Left hindlimb (tissue), 1 donor: Measurements from ENCODE around the gene WDR88.
"Not testable (repeated sequence)": the region's sequence is repeated elsewhere in the genome, so short reads cannot be mapped to it uniquely, and the experiment has no call there.

Experiments
- DNase-seq: peaks from one replicate; pipeline ENCODE4 v3.0.0-alpha.2; 2018

The WDR88 gene

DNA sequence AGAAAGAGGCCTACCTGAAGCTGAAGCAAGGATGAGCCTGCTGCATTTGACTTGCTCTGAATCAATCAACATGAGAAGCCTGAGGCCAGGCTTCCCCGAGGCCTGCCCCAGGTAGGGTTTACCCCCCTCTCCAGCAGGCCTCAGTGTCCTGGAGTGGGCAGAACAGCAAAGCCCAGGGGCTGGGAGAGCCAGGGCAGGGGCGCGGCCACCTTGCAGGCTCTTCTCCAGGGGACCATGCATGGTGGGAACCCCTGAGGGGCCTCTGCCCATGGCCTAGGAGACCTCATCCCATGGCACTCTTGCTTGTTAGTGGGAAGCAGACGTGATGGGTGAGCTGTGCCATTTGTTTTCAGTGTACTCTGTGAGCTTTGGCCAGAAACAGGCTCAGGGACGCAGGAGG is 42.3 kb downstream of the WDR88 start:
- DNase-seq, result no peak

DNA sequence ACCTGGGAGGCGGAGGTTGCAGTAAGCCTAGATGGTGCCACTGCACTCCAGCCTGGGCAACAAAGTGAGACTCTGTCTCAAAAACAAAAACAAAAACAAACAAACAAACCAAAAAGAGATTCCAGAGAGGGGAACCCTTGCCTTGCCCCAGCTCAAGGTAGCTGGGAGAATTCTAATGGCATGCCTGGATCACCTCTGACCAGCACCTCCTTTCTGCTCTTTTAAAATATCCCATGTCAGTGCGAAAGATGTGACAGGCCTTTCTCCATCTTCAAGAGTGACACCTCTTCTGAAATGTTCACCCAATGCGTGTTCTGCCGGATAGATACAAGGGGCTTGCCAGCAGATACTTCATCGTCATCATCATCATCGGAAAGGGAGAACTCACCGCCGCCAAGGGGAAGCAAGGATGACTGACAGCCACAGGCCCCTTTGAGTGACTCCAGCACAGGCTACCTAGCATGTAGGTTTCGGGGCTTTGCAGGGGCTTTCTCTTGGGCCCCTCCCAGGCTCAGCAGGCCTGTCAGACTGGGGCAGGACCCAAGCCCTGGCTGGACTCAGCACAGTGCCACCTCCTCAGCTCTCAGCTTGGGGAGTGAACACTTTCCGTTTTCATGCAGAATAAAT is 43.4 kb downstream of the WDR88 start:
- no peak for DNase-seq

DNA sequence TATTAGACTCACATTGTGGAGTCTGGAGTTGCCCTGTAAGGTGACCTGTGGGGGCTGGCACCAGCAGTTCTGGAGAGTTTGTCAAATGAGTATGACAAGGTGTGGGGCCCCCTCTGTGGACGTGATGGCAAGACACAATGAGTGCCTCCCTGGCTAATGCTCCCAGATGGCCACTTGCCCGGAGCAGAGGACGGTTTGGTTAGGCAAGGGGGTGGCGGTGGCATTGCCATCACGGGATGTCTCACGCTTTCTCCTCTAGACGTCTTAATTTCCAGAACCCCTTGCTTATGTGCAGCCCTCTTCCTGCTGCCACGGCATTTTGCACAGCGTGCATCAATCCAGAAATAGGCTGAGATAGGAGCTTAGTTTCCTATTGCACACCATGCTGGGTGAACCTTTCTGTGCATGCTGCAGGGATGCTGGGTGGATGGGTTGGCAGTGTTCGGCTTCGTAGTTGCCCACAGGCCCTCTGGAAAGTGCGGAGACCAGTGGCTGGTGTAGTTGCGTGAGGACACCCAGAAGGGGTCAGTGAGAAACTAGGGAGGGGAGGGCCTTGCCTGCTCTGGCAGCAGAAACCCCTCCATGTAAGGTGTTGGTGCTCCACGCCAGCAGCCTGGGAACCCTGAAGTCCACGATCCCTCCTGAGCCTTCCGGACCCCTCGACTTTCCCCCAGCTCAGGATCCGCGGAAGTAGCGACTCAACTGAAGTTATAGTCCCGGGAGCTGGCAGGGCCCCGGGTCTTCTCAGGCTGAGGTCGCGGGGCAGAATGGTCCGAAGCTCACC is 44.2 kb downstream of the WDR88 start:
- DNase-seq, result peak; percentile 76

DNA sequence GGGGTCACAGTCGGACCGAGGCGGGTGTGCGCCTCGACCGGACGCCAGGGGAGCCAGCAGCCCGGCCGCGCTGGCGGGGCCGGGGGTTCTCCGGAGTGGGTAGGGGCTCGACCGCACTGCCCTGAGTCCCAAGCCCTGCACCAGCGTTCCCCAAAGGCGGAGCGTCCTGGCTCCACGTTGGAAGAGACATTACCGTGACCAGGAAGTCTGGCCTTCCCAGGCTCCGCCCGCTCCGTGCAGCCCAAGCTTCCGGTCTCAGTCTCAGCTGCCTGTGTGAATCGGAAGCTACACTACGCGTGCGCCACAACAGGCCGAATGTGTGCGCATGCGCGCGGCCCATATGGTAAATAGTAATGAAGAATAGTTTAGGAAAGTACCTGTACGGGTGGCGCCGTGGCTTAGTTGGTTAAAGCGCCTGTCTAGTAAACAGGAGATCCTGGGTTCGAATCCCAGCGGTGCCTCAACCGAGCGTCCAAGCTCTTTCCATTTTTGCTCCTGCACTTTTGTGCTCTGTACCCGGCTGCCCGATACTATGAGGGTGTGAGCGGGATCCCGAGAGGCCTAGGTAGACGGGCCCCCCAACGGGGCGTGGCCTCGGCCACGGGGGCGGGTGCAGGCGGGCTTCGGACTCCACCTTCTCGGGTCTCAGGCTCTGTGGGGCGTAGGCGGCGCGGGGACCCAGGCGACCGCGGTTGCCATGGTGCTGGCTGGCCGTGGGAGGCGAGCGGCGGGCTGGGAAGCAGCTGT is 44.9 kb downstream of the WDR88 start:
- peak; percentile 99 for DNase-seq

DNA sequence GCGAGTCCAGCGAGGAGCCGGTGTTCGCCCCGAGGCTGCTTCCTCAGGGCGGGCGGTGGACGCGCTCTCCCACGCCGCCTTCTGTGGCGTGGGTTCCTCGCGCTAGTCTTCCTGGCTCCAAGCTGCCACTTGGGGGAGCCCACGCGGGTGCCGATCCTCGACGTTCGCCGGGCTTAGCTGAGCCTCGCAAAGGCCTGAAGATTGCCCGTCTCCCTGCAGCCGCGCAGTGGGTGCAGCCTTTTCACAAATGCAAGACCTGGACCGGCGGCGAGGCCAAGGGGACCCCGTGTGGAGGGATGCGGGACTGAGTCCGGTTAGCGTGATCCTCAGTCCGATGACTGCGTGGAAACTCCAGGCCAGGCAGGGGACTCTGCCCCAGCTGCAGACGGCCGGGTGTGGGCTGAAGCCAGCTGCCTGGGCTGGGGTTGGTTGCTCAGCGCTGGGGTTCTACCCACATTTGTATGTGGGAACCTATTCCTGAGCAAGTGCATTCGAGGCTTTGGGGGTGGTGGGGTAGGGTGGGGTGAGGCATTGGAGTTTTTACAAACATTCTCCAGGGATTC is 45.6 kb downstream of the WDR88 start:
- no peak for DNase-seq

DNA sequence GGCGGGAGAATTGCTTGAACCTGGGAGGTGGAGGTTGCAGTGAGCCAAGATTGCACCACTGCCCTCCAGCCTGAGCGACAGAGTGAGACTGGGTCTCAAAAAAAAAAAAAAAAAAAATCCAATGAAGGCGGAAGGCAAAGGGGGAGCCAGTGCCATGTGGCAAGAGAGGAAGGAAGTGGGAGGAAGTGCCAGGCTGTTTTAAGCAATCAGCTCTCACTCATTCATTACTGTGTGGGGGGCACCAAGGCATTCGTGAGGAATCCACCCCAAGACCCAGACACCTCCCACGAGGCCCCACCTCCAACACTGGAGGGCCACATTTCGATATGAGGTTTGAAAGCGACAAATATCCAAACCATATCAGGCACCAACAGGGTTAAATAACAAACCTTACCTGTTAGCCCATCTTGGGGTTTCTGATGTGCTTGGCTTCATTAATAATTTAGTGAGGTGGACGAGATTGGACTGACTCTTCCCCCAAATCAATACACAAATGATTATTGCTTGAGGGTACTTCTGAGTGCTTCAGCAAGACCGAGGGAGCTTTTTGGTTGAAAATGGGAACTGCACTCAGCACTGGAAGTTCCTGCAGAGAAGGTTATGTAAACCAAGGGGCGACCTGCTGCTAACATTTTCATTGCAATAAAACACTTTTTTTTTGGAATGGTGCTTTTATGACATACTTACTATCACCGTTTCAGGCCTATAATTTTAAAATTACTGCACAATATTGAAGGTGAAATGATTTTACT is 54.7 kb downstream of the WDR88 start:
- DNase-seq, result no peak

DNA sequence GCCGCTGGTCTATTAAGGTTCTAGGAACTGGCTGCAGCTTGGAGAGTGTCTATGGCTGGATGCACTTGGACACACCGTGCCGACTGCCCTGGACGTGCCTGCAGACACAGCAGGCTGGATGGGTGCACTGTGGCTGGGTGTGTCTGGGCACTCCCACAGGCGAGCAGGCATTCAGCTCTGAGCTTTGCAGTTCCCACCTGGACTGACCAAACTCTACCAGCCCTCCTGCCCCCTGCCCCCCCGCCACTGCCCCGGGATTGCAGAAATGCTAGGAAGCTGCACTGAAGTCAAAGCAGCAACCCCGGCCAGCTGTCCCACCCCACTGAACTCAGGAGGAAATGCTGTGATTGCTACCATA is 55.2 kb downstream of the WDR88 start:
- no peak for DNase-seq

DNA sequence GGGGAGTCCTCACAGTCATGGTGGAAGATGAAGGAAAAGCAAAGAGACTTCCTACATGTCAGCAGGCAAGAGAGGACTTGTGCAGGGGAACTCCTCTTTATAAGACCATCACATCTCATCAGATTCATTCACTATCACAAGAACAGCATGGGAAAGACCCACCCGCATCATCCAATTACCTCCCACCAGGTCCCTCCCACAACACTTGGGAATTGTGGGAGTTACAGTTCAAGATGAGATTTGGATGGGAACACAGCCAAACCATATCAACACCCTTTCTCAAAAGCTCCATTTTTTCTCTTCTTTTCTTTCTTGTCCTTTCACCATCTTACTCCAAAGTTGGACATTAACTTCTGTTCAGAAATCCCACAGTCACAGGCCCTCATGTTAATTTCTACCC is 57.5 kb downstream of the WDR88 start:
- no peak for DNase-seq

DNA sequence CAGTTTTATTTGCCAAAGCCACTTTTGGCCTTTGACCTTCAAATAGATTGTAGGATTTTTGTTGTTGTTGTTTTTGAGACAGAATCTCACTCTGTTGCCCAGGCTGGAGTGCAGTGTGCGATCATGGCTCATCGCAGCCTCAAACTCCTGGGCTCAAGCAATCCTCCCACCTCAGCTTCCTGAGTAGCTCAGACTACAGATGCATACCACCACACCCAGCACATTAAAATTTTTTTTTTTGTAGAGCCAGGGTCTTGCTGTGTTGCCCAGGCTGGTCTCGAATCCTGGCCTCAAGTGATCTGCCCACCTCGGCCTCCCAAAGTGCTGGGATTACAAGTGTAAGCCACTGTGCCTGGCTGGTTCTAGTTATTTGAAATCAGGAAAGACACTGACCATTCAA is 59.2 kb downstream of the WDR88 start:
- not testable (repeated sequence) for DNase-seq

DNA sequence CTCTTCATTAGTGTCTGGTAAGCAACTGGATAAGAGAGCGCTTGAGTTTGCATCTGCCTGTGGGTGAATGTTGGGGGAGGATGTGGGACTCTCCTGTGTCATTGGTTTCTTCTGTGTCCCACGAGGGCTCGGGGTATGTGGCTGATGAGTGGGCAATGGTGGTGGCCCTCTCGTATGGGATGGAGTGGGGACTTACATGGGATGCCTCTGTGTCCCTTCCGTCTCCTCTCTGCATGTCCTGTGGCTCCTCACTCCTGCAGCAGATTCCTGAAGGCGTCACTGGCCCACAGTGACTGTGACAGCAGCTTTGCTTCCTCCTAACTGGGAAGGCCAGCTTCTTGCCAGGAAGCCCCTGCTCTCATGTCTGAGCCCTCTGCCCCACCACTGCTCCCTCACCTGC is 59.6 kb downstream of the WDR88 start:
- no peak for DNase-seq

DNA sequence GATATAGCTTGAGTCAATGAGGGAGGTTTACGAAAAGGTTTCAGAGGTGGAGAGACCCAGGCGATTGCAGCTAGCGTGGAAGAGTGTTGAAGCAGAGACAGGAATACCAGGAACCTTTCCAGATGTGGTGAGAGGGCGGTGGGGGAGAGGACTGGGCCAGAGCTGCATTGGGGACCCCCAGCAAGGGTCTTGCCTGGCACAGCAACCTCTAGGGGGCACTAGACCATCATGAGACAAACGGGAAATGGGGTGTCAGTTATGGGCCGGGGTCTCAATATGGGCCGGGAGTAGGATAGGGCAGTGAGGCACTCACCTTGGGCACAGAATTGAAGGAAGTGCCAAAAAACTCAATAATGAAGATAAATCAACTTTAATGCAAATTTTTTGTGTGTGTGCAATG is 60.1 kb downstream of the WDR88 start:
- DNase-seq, result no peak

DNA sequence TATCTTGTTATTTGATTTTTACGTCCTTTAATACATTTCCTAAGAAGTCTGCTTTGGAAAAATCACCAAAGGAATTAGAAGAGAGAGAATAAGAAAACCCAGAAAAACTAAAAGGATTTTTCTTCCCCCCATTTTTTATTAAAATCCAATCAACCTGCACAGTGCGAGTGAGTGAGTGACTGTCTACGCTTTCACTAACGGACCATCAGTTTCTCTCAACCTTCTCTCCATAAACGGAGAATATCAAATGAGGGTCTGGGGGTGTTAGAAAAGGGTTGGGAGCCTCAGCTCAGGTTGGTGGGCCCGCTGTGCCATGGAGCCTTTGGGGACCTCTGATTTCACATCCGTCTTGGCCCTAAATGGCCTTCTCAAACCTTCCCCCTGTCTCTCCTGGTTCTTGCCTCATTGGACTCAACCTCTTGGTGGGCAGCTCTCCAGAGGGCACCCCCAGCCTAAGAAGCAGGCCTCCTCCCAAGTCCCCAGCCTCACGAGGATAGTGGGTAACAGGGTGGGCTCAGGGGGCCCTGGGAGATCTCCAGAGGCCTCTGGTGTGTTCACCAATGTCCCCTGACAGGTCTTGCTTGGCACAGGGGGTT is 61.5 kb downstream of the WDR88 start:
- DNase-seq, result no peak

DNA sequence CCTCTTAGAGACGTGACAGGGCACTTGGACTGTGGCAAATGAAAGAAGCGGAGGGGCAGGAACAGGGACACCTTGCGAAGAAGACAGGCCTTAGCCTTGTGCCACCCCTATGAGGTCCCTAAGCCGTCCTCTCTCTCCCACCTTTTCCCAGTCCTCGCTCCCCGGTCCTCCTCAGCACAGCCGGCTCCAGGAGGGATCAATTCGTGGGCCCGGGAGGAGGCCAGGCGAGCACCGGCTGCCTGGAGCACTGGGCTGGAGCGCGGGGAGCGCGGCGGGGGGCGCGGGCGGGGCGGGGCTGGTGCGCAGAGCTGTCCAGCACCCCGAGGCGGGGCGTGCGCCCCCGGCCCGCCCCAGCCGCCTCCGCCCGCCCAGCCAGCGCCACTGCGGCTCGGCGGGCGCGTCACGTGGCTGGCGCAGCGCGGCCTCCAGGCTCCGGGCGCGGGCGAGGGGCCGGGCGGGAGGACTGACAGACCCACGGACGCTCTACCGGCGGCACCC is 62.0 kb downstream of the WDR88 start, which contains the start of gene LRP3:
Gene LRP3, plus strand, starts transcription at position 466 of the 498 bp plus-strand sequence. CDS start 456 bp downstream, outside the sequence.
- peak; percentile 73 for DNase-seq

DNA sequence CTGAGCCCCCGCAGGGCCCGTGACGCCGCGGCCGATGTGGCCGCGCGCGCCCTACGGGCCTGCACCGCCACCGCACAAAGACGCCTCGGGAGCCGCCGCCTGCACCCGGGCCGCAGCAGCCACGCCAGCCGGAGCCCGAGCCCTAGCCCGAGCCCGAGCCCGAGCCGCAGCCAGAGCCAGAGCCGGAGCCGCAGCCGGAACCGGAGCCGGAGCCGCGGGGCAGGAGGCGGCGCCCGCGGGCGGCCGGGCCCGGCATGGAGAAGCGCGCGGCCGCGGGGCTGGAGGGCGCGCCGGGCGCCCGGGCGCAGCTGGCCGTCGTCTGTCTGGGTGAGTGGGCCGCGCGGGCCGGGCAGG is 62.6 kb downstream of the WDR88 start:
- no peak for DNase-seq

DNA sequence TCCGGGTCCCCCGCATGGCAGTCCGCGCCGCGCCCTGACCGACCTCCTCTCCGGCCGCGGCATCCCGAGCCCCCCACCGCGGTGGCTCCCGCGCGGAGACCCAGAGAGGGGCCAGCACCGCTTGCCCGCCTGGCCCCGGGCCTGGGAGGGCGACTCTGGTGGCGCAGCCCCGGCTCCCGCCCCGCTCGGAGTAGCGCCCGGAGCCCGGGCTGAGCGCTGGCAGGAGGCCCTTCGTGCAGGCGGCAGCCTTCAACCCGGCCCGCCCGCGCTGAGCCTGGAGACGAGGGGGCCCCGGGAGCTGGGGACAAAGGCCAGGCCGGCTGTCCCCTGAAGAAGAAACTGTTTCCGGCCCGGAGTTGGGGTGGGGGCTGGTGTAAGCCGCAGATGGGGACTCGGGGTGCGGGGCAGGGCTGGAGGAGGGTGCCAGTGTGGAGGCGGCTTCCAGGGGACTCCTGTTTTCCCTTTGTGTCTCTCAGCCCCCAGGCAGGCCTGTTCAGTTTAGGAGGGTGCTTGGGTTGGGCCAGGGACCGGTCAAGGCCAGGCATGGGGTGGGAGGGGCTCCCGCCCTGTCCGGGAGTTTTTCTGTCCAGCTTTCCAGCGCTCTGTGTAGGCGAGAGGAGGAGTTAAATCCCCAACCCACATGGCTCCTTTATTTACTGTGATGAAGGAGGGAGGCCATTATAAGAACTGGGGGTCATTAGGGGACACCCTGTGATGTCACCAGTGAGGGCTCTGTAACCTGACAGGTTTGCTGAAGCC is 63.2 kb downstream of the WDR88 start:
- DNase-seq, result no peak

DNA sequence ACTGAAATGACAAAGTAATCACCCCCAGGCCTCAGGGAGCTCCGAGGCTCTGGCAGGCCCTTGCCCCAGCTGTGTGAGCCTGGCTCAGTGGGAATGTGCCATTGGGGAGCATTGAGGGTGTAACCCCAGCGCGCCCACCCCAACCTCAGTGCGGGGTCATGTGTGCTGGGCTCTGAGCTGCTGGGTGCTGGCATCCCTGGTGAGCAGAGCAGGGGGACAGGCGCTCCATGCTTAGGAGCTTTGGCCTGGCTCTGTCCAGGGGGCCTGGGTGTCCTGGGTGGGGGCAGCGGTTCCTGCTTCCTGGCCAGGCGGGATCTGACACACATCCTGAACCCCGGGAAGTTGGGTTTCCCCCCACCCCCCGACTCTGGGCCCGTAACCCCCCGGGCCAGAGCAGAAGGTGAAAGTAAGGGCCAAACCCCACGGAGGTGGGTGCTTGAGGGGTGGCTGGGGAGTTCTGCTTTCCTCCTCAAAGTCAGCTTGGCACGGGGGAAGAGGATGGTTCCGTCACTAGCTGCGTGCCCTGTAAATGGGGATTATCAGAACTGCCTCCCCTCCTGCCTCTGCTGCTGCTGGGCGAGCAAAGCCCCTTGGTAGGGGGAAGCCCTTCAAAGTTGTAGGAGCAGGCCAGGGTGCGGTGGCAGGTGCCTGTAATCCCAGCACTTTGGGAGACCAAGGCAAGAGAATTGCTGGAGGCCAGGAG is 63.9 kb downstream of the WDR88 start:
- DNase-seq, result no peak

DNA sequence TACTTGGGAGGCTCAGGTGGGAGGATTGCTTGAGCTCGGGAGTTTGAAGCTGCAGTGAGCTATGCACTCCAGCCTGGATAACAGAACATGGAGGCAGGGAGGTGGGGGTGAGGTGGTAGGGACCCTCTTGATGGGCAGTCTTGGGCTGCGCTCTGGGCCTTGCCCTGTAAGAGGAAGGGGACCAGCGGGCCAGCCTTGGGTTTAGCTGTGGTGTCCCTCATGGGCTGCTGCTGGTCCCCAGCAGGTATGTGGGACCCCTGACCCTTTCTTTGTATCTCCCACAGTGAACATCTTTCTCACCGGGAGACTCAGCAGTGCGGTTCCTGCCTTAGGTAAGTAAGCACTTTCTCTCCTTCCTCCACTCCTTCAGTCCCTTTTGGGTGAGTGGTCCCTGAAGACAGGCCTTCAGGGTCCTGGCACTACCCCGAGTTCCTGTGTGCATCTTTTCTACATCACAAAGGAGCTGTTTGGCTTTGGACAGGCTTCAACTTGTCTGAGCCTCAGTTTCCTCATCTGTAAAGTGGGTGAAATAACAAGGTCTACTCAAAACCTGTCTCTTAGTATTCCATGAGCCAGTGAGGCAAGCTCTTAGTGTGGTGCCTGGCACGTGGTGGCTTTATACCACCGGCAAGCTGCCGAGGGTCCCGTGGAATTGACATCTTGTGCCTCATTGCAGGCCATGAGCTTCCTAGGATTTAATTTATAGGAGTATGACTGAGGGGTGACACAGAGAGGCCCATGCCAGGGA is 64.7 kb downstream of the WDR88 start:
- DNase-seq, result no peak

DNA sequence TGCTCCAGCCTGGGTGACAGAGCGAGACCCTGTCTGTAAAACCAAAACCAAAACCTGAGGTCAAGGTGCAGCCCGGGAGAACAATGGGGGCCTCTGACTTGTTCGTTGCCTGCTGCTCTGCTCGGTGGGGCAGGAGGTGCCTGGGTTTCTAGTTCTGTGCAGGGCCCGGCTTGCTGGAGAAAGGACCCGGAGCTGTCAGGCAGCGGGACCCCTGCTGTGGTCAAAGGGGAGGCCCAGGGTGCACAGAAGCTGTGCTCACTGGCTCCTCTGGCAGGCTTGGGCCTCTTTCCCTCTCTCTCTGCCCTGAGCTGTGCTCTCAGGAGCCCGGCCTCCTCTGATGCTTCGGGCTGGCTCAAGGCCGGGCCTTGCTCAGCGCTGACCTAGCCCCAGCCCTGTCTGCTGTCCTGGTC is 65.7 kb downstream of the WDR88 start:
- no peak for DNase-seq

DNA sequence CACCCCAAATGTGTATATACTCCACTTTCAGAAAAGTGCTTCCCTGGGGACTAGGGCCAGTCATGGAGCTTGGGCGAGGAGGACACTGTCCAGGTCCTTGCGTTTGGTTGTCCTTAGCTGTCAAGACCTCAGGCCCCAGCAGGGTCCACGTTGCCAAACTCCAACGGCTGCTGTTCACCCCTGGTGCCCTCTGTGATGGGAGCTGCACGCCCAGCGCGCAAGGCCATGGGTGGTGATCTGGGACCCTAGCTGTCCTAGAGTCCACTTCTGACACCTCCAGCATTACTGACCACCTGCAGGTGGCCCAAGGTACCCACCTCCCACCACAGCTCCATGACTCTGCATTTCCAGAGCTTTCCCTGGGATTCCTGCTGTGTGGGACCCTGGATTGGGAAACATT is 66.3 kb downstream of the WDR88 start:
- no peak for DNase-seq
